ENCODE results near the gene RPTOR. TPM values are rescaled to one million over a fixed set of nuclear protein-coding genes. Genes with fewer than 3 reads are reported as not detected.

Gene RPTOR
- total and polyA plus RNA-seq, 2 donors (not counting 3 experiments of a cell fraction or from before 2014, with no cell fraction given), result 10.7 to 41.8 TPM

DNA sequence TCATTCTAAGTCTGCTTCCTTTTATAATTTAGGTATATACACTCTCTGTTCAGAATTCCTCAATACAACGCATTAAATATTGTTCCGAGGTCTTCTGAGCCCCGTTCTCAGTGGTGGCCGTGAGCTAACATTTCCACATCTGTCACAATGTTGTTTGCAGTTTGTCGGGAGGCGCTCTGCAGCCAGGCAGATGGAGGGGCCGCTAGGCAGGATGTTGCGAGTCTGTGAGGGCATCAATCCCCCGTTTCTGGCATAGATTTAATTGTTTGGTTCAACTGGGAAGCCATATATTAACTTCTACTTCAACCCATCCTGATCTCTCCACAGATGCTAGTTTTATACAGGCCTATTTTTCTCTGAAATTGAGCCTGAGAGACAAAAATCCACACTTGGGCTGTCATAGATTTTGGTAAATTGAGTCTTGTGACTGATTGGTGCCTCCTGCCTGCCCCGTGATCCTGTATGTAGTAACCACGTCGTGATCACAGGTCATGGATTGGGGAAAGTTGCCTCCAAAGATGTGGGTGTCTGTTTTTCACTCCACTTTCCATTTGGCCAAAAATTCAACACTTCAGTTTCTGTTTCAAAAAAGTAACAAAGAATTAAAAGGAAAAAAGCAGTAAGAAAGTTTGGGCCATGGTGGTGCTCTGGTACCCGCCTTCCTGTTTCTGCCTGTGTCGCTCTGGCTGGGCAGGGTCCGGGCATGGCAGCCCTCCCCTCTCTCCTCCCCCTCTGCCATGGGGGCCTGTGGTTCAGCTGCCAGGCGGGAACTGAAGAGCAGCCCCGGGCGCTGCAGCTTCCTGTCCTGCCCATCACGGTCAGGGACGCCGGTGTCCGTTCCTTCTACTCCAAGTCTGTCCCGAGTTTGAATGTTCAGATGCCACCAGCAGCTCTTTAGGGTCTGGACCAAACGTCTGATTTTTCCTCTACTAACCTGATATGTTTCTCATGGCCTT is 41.5 kb downstream of the RPTOR start:
- FAIRE-seq, result no peak
- Histone ChIP-seq H3K9me3 (replicated peaks; ENCODE audit: control insufficient read depth, insufficient read depth, low read length) (no peaks in the 10 kb centered on the region), H2AFZ (ENCODE audit: low read depth, low read length) (no peak overlapping the region), H3K4me2 (ENCODE audit: insufficient read depth, low read length) (no peak overlapping the region), H3K27me3 (ENCODE audit: control insufficient read depth in 2 of 2, insufficient read depth in 2 of 2, low read length in 2 of 2) (no peaks in the 10 kb centered on the region), H3K4me3 (replicated peaks in 1 of 3; ENCODE audit: insufficient read depth in 1 of 3, low read depth in 1 of 3, low read length in 3 of 3) (no peak overlapping the region), H3K9me1 (replicated peaks; ENCODE audit: control insufficient read depth, extremely low read depth, insufficient read depth, low read length) (no peaks in the 10 kb centered on the region), H4K20me1 (replicated peaks; ENCODE audit: control insufficient read depth, extremely low read depth, insufficient read depth, low read length) (peaks cover 4% of the 10 kb centered on the region), H3K4me1 (ENCODE audit: control insufficient read depth, extremely low read depth, insufficient read depth, low read length) (no peaks in the 10 kb centered on the region), H3K79me2 (ENCODE audit: control insufficient read depth, insufficient read depth, low read length) (peaks cover 58% of the 10 kb centered on the region), H3K36me3 (ENCODE audit: control insufficient read depth in 2 of 2, extremely low read depth in 1 of 2, insufficient read depth in 2 of 2, low read length in 2 of 2) (no peaks in the 10 kb centered on the region), H3K9ac (replicated peaks; ENCODE audit: extremely low read depth, insufficient read depth, low read length) (no peak overlapping the region), H3K27ac (ENCODE audit: insufficient read depth, low read depth, low read length) (no peak overlapping the region)
- CTCF ChIA-PET, result interaction anchor here (1.8 kb wide), 1 partner anchor 159 kb away, joined by 4 read pairs; no protein-coding TSS in a partner anchor
- no TSS peak for BruUV-seq (replicated peaks)
- TF ChIP-seq JUN (IDR thresholded peaks at IDR 0.05; ENCODE audit: borderline replicate concordance, insufficient read depth, insufficient read length, low read depth) (no peak), EZH2 (IDR thresholded peaks at IDR 0.05; ENCODE audit: borderline replicate concordance, low read depth, low read length, severe bottlenecking) (no peak), GATA2 (IDR thresholded peaks at IDR 0.05; ENCODE audit: insufficient read depth, insufficient read length, low read depth, low read length) (no peak), POLR2AphosphoS5 (IDR thresholded peaks at IDR 0.05; ENCODE audit: insufficient read depth, low read depth, low read length) (no peak), FOS (IDR thresholded peaks at IDR 0.05; ENCODE audit: borderline replicate concordance, insufficient read depth, low read length) (no peak), MYC (IDR thresholded peaks at IDR 0.05; ENCODE audit: low read depth, low read length) (no peak), POLR2A (IDR thresholded peaks at IDR 0.05; ENCODE audit: low read depth, low read length) (no peak), CTCF (IDR thresholded peaks at IDR 0.05; ENCODE audit: extremely low read depth in 1 of 2, insufficient read depth in 1 of 2, low read depth in 1 of 2, low read length in 2 of 2) (no peak)
- TF ChIP-seq, protein P1, sequence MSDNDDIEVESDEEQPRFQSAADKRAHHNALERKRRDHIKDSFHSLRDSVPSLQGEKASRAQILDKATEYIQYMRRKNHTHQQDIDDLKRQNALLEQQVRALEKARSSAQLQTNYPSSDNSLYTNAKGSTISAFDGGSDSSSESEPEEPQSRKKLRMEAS (IDR thresholded peaks at IDR 0.05; ENCODE audit: insufficient read depth, insufficient read length), result no peak
- intact Hi-C loops (cut with micrococcal nuclease) (no loop called here), dilution Hi-C loops (cut with MboI; ENCODE audit: extremely low pct_ligation_motif_present, low sequenced_read_pairs) (no loop called here)
- POLR2A ChIA-PET, result no interaction called here
- no peak for DNase-seq (ENCODE audit: low read depth, low spot score)

Data from endothelial cell of umbilical vein (primary cell).